ENCODE data around the gene PALB2.

PALB2 gene

DNA sequence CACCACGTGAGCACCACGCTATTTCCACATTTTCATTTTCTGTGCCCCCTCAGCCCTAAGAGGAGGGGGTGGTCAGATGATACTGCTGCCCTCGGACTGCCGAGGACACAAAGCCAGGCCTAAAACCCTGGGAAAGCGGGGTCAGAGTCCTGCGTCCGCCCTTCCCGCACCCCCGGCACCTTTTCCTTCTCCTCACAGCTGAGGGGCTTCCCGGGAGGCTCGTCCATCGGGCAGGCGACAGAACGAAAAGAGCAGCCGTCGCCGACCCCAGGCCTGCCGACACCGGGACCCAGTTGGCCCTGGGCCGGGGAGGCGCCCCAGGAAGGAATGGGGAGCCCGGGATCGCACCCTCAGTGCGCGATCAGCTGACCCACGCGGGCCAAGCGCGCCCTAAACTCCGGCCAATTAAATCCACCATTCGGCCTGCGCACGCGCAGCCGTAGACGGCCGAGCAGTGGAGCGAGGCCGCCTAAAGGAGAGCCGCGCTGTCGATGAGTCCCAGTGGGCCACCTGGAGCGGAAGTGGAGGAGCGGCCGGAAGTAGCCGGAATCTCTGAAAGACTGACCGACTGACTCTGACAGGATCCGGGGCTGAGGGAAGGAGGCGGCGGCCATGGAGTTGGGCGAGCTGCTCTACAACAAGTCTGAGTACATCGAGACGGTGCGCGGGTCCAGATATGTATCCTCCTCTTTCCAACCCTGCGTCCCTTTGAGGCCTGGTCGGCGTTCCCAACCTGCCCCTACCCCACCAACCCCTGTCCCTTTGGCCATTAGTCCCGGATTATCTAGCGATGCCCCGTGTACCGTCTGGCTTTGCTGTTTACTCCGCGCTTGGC lies at the start of gene PALB2, which contains the start of gene DCTN5:
TSS of gene PALB2 (minus strand) at position 380 of the 835 bp plus-strand sequence. CDS start at position 227, 153 bp downstream.
TSS of gene DCTN5 (plus strand) at position 536 of the 835 bp plus-strand sequence. CDS start at position 613, 77 bp downstream.
- peak within 1 kb of the TSS; percentile 88 to 100 for H3K4me3 ChIP-seq (ENCODE audit: low read depth in 1 of 2, low read length in 2 of 2)
- H3K27me3 ChIP-seq (ENCODE audit: control insufficient read depth in 1 of 2, insufficient read depth in 2 of 2, low read length in 2 of 2), result no peaks in the 10 kb centered on the region
- peaks cover 10% of the 10 kb centered on the region for H3K36me3 ChIP-seq (ENCODE audit: insufficient read depth, low read length)
- peak within 1 kb of the TSS; percentile 72 for H3K27ac ChIP-seq (ENCODE audit: low read depth, low read length)
- H3K9me3 ChIP-seq (ENCODE audit: low read length), result no peaks in the 10 kb centered on the region
- peak within 1 kb of the TSS; percentile 96 for H3K9ac ChIP-seq (ENCODE audit: low read length)
- peaks cover 20% of the 10 kb centered on the region for H3K4me1 ChIP-seq (ENCODE audit: insufficient read depth, low read length)

DNA sequence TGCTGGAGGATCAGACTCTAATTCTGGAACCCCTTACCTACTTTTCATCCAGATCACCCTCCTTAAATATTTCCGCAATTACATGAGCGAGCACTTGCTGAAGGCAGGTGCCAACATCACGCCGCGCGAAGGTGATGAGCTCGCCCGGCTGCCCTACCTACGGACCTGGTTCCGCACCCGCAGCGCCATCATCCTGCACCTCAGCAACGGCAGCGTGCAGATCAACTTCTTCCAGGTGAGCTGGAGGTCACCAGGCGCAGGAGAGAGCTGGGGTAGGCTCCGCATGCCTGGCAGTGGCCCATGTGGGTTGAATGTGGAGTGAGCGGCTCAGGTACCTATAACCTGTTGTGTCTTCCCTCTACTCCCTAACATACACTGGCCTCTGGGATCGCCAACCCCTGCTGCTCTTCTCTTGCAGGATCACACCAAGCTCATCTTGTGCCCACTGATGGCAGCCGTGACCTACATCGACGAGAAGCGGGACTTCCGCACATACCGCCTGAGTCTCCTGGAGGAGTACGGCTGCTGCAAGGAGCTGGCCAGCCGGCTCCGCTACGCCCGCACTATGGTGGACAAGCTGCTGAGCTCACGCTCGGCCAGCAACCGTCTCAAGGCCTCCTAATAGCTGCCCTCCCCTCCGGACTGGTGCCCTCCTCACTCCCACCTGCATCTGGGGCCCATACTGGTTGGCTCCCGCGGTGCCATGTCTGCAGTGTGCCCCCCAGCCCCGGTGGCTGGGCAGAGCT lies 48.5 kb upstream of the PALB2 start:
- Histone ChIP-seq H3K4me3 (ENCODE audit: low read depth in 1 of 2, low read length in 2 of 2) (no peak overlapping the region), H3K4me1 (ENCODE audit: insufficient read depth, low read length) (no peaks in the 10 kb centered on the region), H3K9me3 (ENCODE audit: low read length) (no peaks in the 10 kb centered on the region), H3K27me3 (ENCODE audit: control insufficient read depth in 1 of 2, insufficient read depth in 2 of 2, low read length in 2 of 2) (no peaks in the 10 kb centered on the region), H3K9ac (ENCODE audit: low read length) (no peak overlapping the region), H3K36me3 (ENCODE audit: insufficient read depth, low read length) (peaks cover 24% of the 10 kb centered on the region), H3K27ac (ENCODE audit: low read depth, low read length) (no peak overlapping the region)

DNA sequence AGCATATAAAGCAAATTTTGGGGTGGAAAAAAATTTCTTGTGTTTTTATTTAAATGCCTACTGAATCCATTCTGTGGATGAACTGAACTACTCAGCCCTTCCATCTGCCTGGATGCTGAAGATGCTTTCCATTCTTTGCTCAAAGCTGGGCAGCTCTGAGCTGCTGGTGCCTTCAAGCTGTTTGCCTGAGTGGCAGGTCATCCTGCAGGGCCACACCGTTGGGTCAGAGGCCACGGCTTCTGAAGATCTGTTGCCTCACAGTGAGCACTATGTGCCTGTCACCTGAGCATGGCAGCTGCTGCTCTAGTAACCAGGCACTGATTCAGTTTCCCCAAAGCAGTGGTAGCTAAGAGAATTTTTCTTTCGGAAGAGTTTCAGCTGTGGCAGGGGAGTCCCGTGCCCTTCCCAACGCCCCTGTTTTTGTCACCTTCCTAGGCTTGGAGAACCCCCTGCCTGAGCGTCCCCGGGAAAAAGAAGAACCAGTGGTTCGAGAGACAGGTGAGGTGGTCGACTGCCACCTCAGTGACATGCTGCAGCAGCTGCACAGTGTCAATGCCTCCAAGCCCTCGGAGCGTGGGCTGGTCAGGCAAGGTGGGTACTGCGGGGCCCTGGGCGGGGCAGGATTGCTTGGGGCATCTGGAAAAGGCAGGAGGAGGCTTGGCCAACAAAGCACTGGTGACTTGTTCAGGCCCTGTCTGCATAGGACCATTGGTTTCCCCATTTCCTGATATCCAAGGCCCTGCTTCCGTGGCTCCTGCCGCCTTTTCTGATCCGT lies 46.1 kb upstream of the PALB2 start:
- Histone ChIP-seq H3K9me3 (ENCODE audit: low read length) (no peaks in the 10 kb centered on the region), H3K4me3 (ENCODE audit: low read depth in 1 of 2, low read length in 2 of 2) (no peak overlapping the region), H3K36me3 (ENCODE audit: insufficient read depth, low read length) (peaks cover 32% of the 10 kb centered on the region), H3K27me3 (ENCODE audit: control insufficient read depth in 1 of 2, insufficient read depth in 2 of 2, low read length in 2 of 2) (no peaks in the 10 kb centered on the region), H3K9ac (ENCODE audit: low read length) (no peak overlapping the region), H3K27ac (ENCODE audit: low read depth, low read length) (no peak overlapping the region), H3K4me1 (ENCODE audit: insufficient read depth, low read length) (no peaks in the 10 kb centered on the region)

DNA sequence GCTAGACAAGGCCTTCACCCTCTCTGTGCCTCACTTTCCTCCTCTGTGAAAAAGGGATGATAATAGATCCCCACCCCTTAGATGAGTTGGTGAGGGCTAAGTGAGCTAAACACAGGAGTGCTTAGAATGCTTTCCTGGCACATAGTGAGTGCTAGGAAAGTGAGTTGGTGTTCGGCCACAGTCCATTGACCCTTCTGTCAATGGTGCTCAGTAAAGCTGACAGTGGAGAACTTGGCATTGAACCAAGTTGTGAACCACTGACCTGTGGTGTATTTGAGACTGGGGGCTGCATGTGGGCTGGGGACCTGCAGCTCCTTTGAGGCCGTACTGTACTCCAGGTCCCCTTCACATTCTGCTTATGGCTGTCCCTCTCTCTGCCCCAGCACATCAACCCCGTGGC lies 42.4 kb upstream of the PALB2 start:
- Histone ChIP-seq H3K4me1 (ENCODE audit: insufficient read depth, low read length) (peaks cover 7% of the 10 kb centered on the region), H3K4me3 (ENCODE audit: low read depth in 1 of 2, low read length in 2 of 2) (no peak overlapping the region), H3K36me3 (ENCODE audit: insufficient read depth, low read length) (peaks cover 25% of the 10 kb centered on the region), H3K27me3 (ENCODE audit: control insufficient read depth in 1 of 2, insufficient read depth in 2 of 2, low read length in 2 of 2) (no peaks in the 10 kb centered on the region), H3K9me3 (ENCODE audit: low read length) (no peaks in the 10 kb centered on the region), H3K9ac (ENCODE audit: low read length) (no peak overlapping the region), H3K27ac (ENCODE audit: low read depth, low read length) (no peak overlapping the region)

DNA sequence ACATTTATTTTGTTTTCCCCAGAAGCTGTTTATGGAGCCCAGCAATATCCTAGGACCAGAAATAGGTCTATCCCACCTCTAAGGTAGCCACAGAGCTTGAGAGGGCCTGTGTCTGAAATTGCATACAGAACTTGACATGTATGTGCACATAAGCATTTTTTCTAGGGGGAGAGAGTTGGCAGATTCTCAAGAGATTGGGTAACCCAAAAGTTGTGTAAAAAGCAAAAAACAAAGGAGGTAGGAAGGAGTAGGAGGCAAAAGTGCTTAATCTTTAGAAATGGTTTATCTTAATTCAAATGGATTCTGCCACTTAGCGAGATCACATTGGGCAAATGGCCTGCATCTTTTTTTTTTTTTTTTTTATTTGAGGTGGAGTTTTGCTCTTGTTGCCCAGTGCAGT lies 41.1 kb upstream of the PALB2 start:
- no peaks in the 10 kb centered on the region for H3K27me3 ChIP-seq (ENCODE audit: control insufficient read depth in 1 of 2, insufficient read depth in 2 of 2, low read length in 2 of 2)
- peaks cover 14% of the 10 kb centered on the region for H3K36me3 ChIP-seq (ENCODE audit: insufficient read depth, low read length)
- H3K4me3 ChIP-seq (ENCODE audit: low read depth in 1 of 2, low read length in 2 of 2), result no peak overlapping the region
- H3K9ac ChIP-seq (ENCODE audit: low read length), result no peak overlapping the region
- H3K9me3 ChIP-seq (ENCODE audit: low read length), result no peaks in the 10 kb centered on the region
- peaks cover 7% of the 10 kb centered on the region for H3K4me1 ChIP-seq (ENCODE audit: insufficient read depth, low read length)
- H3K27ac ChIP-seq (ENCODE audit: low read depth, low read length), result no peak overlapping the region

DNA sequence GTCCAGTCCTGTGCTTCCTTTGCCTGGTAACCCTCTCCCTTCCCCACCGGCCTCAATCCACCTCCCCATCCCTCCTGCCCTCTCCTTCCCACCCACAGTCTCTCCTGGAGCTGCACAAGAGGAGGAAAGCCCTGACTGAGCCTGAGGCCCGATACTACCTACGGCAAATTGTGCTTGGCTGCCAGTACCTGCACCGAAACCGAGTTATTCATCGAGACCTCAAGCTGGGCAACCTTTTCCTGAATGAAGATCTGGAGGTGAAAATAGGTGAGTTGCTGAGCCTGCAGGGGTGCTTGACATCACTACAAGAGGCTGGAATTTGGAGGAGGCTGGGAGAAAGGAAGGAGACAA lies 38.9 kb upstream of the PALB2 start:
- no peak overlapping the region for H3K9ac ChIP-seq (ENCODE audit: low read length)

DNA sequence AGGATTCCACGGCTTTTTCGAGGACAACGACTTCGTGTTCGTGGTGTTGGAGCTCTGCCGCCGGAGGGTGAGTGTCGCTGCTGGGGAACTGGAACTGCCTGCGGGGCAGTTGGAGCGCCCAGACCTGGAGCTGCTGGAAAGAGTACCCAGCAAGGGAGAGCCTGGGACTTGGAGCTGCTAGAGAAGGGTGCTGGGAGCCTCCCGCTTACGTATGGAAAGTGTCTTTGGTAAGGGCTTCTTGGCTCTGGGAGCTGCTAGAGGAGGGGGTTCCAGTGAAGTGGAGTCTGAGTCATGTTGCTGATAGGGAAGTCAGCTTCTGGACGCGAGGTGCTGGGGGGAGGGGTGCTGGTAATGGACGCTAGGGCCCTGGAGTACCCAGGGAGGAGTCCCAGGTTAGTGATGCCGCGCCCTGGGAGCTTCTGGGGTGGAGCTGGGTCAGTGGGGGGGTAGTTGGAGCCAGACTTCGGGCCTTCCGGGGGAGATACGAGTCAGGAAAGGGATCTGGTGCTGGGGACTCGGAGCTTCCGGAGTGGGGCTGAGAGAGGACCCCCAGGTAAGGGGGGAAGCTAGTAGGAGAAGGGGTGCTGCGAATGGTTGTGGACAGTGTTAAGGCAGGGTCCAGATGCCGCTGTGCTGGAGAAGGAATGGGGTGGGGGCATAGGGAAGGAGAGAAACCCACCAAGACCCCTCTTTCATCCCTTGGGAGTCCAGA lies 38.3 kb upstream of the PALB2 start:
- Histone ChIP-seq H3K36me3 (ENCODE audit: insufficient read depth, low read length) (peaks cover 14% of the 10 kb centered on the region), H3K27ac (ENCODE audit: low read depth, low read length) (no peak overlapping the region), H3K4me3 (ENCODE audit: low read depth in 1 of 2, low read length in 2 of 2) (peak overlapping the region; percentile 64 to 68), H3K9me3 (ENCODE audit: low read length) (no peaks in the 10 kb centered on the region), H3K4me1 (ENCODE audit: insufficient read depth, low read length) (peaks cover 7% of the 10 kb centered on the region), H3K27me3 (ENCODE audit: control insufficient read depth in 1 of 2, insufficient read depth in 2 of 2, low read length in 2 of 2) (no peaks in the 10 kb centered on the region), H3K9ac (ENCODE audit: low read length) (no peak overlapping the region)

More for the DNA sequence above, 38.9 kb upstream of the PALB2 start:
- peaks cover 7% of the 10 kb centered on the region for H3K4me1 ChIP-seq (ENCODE audit: insufficient read depth, low read length)
- no peaks in the 10 kb centered on the region for H3K9me3 ChIP-seq (ENCODE audit: low read length)
- H3K4me3 ChIP-seq (ENCODE audit: low read depth in 1 of 2, low read length in 2 of 2), result no peak overlapping the region
- H3K36me3 ChIP-seq (ENCODE audit: insufficient read depth, low read length), result peaks cover 14% of the 10 kb centered on the region
- no peak overlapping the region for H3K27ac ChIP-seq (ENCODE audit: low read depth, low read length)
- H3K27me3 ChIP-seq (ENCODE audit: control insufficient read depth in 1 of 2, insufficient read depth in 2 of 2, low read length in 2 of 2), result no peaks in the 10 kb centered on the region

DNA sequence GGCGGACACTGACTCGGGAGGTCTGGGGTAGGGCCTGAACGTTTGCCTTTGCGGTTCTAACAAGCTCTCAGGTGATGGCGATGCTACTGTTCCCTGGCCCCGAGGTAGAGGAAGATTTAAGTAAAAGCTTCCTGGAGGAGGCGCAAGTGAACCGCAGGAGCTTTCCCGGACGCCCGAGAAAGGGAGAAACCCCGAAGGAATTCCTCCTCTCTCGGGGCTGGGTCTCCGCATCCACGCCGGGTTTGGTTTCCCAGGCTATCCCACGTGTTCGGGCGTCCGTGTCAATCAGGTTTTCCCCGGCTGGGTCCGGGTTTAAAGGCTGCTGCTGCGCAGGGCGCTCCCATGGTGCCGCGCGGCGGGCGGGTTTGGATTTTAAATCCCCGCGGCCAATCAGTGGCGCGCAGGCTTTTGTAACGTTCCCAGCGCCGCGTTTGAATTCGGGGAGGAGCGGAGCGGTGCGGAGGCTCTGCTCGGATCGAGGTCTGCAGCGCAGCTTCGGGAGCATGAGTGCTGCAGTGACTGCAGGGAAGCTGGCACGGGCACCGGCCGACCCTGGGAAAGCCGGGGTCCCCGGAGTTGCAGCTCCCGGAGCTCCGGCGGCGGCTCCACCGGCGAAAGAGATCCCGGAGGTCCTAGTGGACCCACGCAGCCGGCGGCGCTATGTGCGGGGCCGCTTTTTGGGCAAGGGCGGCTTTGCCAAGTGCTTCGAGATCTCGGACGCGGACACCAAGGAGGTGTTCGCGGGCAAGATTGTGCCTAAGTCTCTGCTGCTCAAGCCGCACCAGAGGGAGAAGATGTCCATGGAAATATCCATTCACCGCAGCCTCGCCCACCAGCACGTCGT lies 37.5 kb upstream of the PALB2 start, which contains the start of gene PLK1:
TSS of gene PLK1 (plus strand) at position 460 of the 844 bp plus-strand sequence. CDS start at position 504, 44 bp downstream.
- H3K9me3 ChIP-seq (ENCODE audit: low read length), result no peaks in the 10 kb centered on the region
- peak within 1 kb of the TSS; percentile 64 to 68 for H3K4me3 ChIP-seq (ENCODE audit: low read depth in 1 of 2, low read length in 2 of 2)
- H3K36me3 ChIP-seq (ENCODE audit: insufficient read depth, low read length), result peaks cover 12% of the 10 kb centered on the region
- H3K27me3 ChIP-seq (ENCODE audit: control insufficient read depth in 1 of 2, insufficient read depth in 2 of 2, low read length in 2 of 2), result no peaks in the 10 kb centered on the region
- H3K4me1 ChIP-seq (ENCODE audit: insufficient read depth, low read length), result peaks cover 7% of the 10 kb centered on the region
- H3K9ac ChIP-seq (ENCODE audit: low read length), result no peak within 1 kb of the TSS
- no peak within 1 kb of the TSS for H3K27ac ChIP-seq (ENCODE audit: low read depth, low read length)

DNA sequence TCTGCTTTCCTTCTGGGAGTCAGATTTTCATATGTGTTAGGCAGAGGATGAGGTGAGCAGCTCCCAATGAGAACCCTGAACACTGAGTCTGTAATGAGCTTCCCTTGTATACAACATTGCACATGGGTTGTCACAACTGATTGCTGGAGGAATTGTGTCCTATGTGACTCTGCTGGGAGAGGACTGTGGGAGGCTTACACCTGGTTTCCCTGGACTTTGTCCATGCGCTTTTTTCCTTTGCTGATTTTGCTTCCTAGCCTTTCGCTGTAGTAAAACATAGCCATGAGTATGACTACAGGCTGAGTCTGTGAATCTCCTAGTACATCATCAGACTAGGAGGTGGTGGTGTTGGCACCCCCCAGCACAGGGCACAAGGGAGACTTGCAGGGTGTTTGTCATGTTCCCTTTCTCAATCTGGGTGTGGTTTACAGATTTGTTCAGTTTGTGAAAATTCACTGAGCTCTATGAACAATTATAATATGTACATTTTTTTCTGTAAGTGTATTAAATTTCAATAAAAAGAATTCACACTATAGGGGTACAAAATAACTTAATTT lies 35.9 kb upstream of the PALB2 start:
- Histone ChIP-seq H3K27me3 (ENCODE audit: control insufficient read depth in 1 of 2, insufficient read depth in 2 of 2, low read length in 2 of 2) (no peaks in the 10 kb centered on the region), H3K9me3 (ENCODE audit: low read length) (no peaks in the 10 kb centered on the region), H3K4me3 (ENCODE audit: low read depth in 1 of 2, low read length in 2 of 2) (no peak overlapping the region), H3K4me1 (ENCODE audit: insufficient read depth, low read length) (peaks cover 7% of the 10 kb centered on the region), H3K27ac (ENCODE audit: low read depth, low read length) (no peak overlapping the region), H3K9ac (ENCODE audit: low read length) (no peak overlapping the region), H3K36me3 (ENCODE audit: insufficient read depth, low read length) (peaks cover 10% of the 10 kb centered on the region)
